ENCODE measurements around the gene INSL3. TPM values are rescaled to one million over a fixed set of nuclear protein-coding genes. Genes with fewer than 3 reads are reported as not detected.

The INSL3 gene
- polyA plus RNA-seq, 4 donors, result 0.19 to 0.54 (median 0.22) TPM; not detected in 1

Other genes with a start within 250 kb of the INSL3 start
- under 1 TPM; 0.12 to 0.42 (median 0.24) TPM for gene UNC13A, start 133.2 kb downstream of the INSL3 start, polyA plus RNA-seq (ENCODE audit: insufficient read length in 4 of 4)
- 10 to 100 TPM; 32.2 to 44.4 (median 35.3) TPM for gene MAP1S, start 102.0 kb downstream of the INSL3 start, polyA plus RNA-seq (ENCODE audit: insufficient read length in 4 of 4)
- gene FCHO1, start 70.0 kb downstream of the INSL3 start, polyA plus RNA-seq (ENCODE audit: insufficient read length in 4 of 4), result 1 to 10 TPM; 1.6 to 3.4 (median 2.0) TPM
- 10 to 100 TPM in 1 of 4 donors, 1 to 10 TPM in 3; 3.9 to 13.5 (median 7.2) TPM for gene B3GNT3, start 26.4 kb downstream of the INSL3 start, polyA plus RNA-seq (ENCODE audit: insufficient read length in 4 of 4)
- gene JAK3, start 26.5 kb upstream of the INSL3 start, polyA plus RNA-seq (ENCODE audit: insufficient read length in 4 of 4), result 1 to 10 TPM; 2.1 to 3.6 (median 3.0) TPM
- 1,000 to 10,000 TPM in 1 of 4 donors, 100 to 1,000 TPM in 3; 830 to 1,276 (median 861) TPM for gene RPL18A, start 38.4 kb upstream of the INSL3 start, polyA plus RNA-seq (ENCODE audit: insufficient read length in 4 of 4)
- gene SLC5A5, start 50.4 kb upstream of the INSL3 start, polyA plus RNA-seq (ENCODE audit: insufficient read length in 4 of 4), result under 1 TPM in 3 of 4 donors, not detected in 1; 0.04 to 0.06 (median 0.05) TPM
- 10 to 100 TPM; 50.8 to 96.8 (median 54.8) TPM for gene CCDC124, start 111.5 kb upstream of the INSL3 start, polyA plus RNA-seq (ENCODE audit: insufficient read length in 4 of 4)
- 1 to 10 TPM; 4.4 to 7.3 (median 4.9) TPM for gene KCNN1, start 145.6 kb upstream of the INSL3 start, polyA plus RNA-seq (ENCODE audit: insufficient read length in 4 of 4)
- 1 to 10 TPM; 4.4 to 5.8 (median 4.7) TPM for gene ARRDC2, start 186.7 kb upstream of the INSL3 start, polyA plus RNA-seq (ENCODE audit: insufficient read length in 4 of 4)